Stimulated activated naive CD4-positive, alpha-beta T cell (primary cell): ENCODE results near the gene CAPZB.

Experiments
- DNase-seq, 6 experiments: peaks; one replicate each; lab custom pipeline; 2025; lab: John Stamatoyannopoulos, UW

The CAPZB gene

GRCh38 chr1:19448491-19449439 is 36.6 kb downstream of the CAPZB start:
- no peak for DNase-seq

GRCh38 chr1:19447550-19447949 is 37.8 kb downstream of the CAPZB start:
- DNase-seq: no peak

- no peak for DNase-seq
Observed at GRCh38 chr1:19445417-19446342, 39.7 kb downstream of the CAPZB start.

GRCh38 chr1:19444296-19445021 is 40.9 kb downstream of the CAPZB start:
- DNase-seq: no peak

GRCh38 chr1:19443326-19443725 is 42.0 kb downstream of the CAPZB start:
- DNase-seq: no peak

GRCh38 chr1:19442154-19443096 is 42.9 kb downstream of the CAPZB start:
- DNase-seq: no peak

GRCh38 chr1:19441048-19441780 is 44.1 kb downstream of the CAPZB start:
- DNase-seq: no peak

GRCh38 chr1:19439464-19440171 is 45.7 kb downstream of the CAPZB start:
- peak in 5 of 6 experiments; percentile 19 to 58 (median 38) for DNase-seq

- DNase-seq: no peak
Observed at GRCh38 chr1:19438516-19439195, 46.7 kb downstream of the CAPZB start.

GRCh38 chr1:19437891-19438294 is 47.4 kb downstream of the CAPZB start:
- no peak for DNase-seq

GRCh38 chr1:19436716-19437476 is 48.4 kb downstream of the CAPZB start:
- no peak for DNase-seq

GRCh38 chr1:19435851-19436455 is 49.4 kb downstream of the CAPZB start:
- no peak for DNase-seq

- no peak for DNase-seq
Observed at GRCh38 chr1:19435181-19435580, 50.2 kb downstream of the CAPZB start.

- no peak for DNase-seq
Observed at GRCh38 chr1:19433719-19433998, 51.7 kb downstream of the CAPZB start.

GRCh38 chr1:19432943-19433718 is 52.2 kb downstream of the CAPZB start:
- no peak for DNase-seq

- no peak for DNase-seq
Observed at GRCh38 chr1:19430121-19431068, 54.9 kb downstream of the CAPZB start.
